ENCODE results near the gene NXPH4. TPM values are rescaled to one million over a fixed set of nuclear protein-coding genes. Genes with fewer than 3 reads are reported as not detected.

Gene NXPH4
- total RNA-seq, 1 donor from 2014 or later = not detected

- Mint-ChIP-seq H3K27ac (ENCODE audit: unreplicated experiment) (no peak overlapping the region), H3K36me3 (ENCODE audit: low read depth, unreplicated experiment) (peaks cover 15% of the 10 kb centered on the region), H3K9me3 (ENCODE audit: unreplicated experiment) (no peaks in the 10 kb centered on the region), H3K27me3 (ENCODE audit: unreplicated experiment) (peaks cover 39% of the 10 kb centered on the region), H3K4me1 (ENCODE audit: unreplicated experiment) (peaks cover 24% of the 10 kb centered on the region), H3K4me3 (ENCODE audit: unreplicated experiment) (no peak overlapping the region)
- TF ChIP-seq CTCF (IDR thresholded peaks at IDR 0.05; ENCODE audit: unreplicated experiment) = no peak
- no peak for DNase-seq (ENCODE audit: low spot score)
Measured at GRCh38 chr12:57242329-57242690, 25.7 kb downstream of the NXPH4 start.

DNA sequence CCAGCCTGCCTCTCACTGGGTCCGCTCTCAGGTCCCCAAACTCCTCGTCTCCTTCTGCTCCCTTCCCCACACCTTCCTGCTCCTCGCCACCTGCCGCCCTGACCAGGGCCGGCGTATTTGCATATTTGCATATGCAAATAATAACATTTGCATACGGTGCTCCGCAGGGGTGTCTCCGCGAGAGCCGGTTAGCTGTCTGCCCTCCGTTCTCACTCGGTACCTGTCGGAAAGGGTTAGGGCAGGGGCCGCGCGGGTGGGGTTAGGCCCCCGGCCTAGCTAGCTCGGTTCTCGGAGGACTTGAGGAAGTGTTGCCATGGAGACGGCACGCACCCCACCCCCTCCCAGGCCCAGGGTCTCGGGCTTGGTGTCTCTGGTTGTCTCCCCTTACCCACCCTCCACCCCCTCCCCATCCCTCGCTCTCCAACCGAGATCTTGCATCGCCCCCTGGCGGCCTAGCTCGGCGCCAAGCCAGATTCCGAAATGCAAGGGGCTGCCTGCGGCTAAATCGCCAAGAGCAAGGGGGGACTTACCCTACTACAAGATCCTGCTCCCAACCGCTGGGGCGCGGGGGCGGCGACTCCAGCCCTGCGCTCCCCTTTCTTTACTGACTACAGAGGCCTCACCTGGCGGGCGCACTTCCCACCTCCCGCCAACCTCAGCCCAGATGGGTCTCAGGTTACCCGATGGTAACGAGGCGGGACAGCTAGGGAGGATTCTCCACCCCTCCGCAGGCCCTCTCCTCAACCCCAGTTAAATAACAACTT is 26.3 kb downstream of the NXPH4 start:
- Mint-ChIP-seq H3K27ac (ENCODE audit: unreplicated experiment) (no peak overlapping the region), H3K9me3 (ENCODE audit: unreplicated experiment) (no peaks in the 10 kb centered on the region), H3K4me3 (ENCODE audit: unreplicated experiment) (peak overlapping the region; percentile 73), H3K36me3 (ENCODE audit: low read depth, unreplicated experiment) (peaks cover 11% of the 10 kb centered on the region), H3K27me3 (ENCODE audit: unreplicated experiment) (peaks cover 34% of the 10 kb centered on the region), H3K4me1 (ENCODE audit: unreplicated experiment) (peaks cover 19% of the 10 kb centered on the region)
- peak; percentile 76 for TF ChIP-seq CTCF (IDR thresholded peaks at IDR 0.05; ENCODE audit: unreplicated experiment)
- DNase-seq (ENCODE audit: low spot score) = peak; percentile 89

DNA sequence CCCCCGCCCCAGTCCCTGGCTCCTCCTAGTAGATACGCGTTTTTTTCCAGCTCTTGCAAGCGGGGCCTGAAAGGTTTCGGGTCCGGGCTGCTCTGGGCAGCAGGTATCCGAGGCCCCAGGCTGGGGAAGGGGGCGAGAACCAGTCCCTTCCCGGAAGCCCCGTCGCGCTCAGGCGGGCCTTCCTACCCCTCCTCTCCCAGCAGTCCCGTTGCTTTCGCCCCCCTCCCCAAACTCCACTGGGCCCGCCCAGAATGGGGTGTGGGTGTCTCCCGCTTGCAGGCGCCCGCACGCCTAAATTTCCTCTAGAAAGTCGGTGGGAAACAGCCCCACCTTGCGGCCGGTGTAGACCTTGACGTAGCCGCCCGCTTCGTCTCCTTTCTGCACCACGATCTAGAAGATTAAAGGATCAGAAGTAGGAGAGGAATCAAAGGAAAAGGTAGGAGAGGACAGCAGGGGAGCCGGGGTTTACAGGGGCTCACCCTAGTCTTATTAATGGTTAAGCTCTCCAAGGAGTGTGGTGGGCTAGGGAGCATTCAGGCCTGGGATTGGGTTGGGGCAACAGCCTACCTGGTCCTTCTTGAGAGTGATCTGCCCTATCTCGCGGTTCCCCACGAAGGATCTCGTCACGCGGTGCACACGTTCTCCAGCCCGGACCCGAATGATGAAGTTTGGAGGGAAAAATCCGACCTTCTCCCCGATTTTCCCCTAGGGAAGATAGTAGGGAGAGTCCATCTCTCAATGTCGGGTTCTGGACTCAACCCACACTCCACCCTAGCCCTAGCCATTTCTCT is 27.1 kb downstream of the NXPH4 start:
- Mint-ChIP-seq H3K36me3 (ENCODE audit: low read depth, unreplicated experiment) (peaks cover 10% of the 10 kb centered on the region), H3K4me1 (ENCODE audit: unreplicated experiment) (peaks cover 19% of the 10 kb centered on the region), H3K4me3 (ENCODE audit: unreplicated experiment) (peak overlapping the region; percentile 79), H3K27me3 (ENCODE audit: unreplicated experiment) (peaks cover 31% of the 10 kb centered on the region), H3K27ac (ENCODE audit: unreplicated experiment) (no peak overlapping the region), H3K9me3 (ENCODE audit: unreplicated experiment) (no peaks in the 10 kb centered on the region)
- TF ChIP-seq CTCF (IDR thresholded peaks at IDR 0.05; ENCODE audit: unreplicated experiment) = peak; percentile 60
- peak; percentile 80 for DNase-seq (ENCODE audit: low spot score)

DNA sequence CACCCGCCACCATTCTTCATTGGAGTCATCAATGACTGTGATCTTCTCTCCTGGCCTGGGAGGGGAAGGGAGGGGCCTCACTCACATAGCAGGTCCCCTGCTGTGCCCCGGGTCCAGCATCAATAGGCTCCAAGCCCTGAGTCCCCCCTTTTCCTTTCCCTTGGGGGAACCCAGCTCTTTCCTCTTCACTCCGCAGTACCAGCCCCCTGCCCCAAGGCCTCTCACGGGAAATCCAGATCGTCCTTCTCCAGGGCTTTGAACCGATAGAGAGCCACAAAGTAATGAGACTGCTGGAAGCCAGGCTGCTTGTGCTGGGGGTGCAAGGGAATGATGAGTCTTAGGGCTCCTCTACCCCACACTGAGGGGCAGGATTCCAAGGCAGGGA is 27.7 kb downstream of the NXPH4 start:
- Mint-ChIP-seq H3K27me3 (ENCODE audit: unreplicated experiment) (peaks cover 28% of the 10 kb centered on the region), H3K36me3 (ENCODE audit: low read depth, unreplicated experiment) (peaks cover 8% of the 10 kb centered on the region), H3K27ac (ENCODE audit: unreplicated experiment) (no peak overlapping the region), H3K4me1 (ENCODE audit: unreplicated experiment) (peaks cover 22% of the 10 kb centered on the region), H3K9me3 (ENCODE audit: unreplicated experiment) (no peaks in the 10 kb centered on the region), H3K4me3 (ENCODE audit: unreplicated experiment) (no peak overlapping the region)
- TF ChIP-seq CTCF (IDR thresholded peaks at IDR 0.05; ENCODE audit: unreplicated experiment) = no peak
- no peak for DNase-seq (ENCODE audit: low spot score)

DNA sequence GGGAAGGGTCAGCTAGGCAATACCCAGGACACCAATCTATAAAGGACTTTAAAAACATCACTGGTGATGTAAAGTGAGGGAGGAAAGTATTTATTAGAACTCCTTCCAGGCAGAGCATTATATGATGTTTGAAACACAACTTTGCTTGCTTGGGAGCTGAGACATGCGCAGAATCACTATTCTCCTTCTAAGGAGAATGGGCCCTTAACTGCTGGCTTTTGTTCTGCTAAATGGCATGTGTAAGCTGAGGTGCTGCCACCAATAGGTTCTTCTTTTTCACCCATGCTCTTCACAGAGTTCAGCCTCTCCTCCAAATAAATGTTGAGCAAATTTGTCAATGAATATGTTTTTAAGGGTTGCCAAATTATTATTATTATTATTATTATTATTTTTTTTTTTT is 30.4 kb downstream of the NXPH4 start:
- Mint-ChIP-seq H3K36me3 (ENCODE audit: low read depth, unreplicated experiment) (no peaks in the 10 kb centered on the region), H3K4me1 (ENCODE audit: unreplicated experiment) (peaks cover 11% of the 10 kb centered on the region), H3K9me3 (ENCODE audit: unreplicated experiment) (no peaks in the 10 kb centered on the region), H3K4me3 (ENCODE audit: unreplicated experiment) (no peak overlapping the region), H3K27ac (ENCODE audit: unreplicated experiment) (no peak overlapping the region), H3K27me3 (ENCODE audit: unreplicated experiment) (peaks cover 13% of the 10 kb centered on the region)
- DNase-seq (ENCODE audit: low spot score) = no peak
- TF ChIP-seq CTCF (IDR thresholded peaks at IDR 0.05; ENCODE audit: unreplicated experiment) = no peak

All from endothelial cell (in vitro differentiated cells).